HG03558 (cell line): ENCODE data around the gene SLC5A7.

Experiments
- ATAC-seq: cut with Tn5 transposase; IDR thresholded peaks from one replicate; pipeline ENCODE4 v1.9.1; 2021; ENCODE audit warnings: moderate number of reproducible peaks; ENCODE audit not compliant: unreplicated experiment; ENCODE audit errors: extremely low read depth

Gene SLC5A7

GRCh38 chr2:107986278-107987217, at the start of gene SLC5A7:
SLC5A7 (plus strand) TSS chr2:107986524; CDS start chr2:107988156, 1,632 bp downstream.
- no peak for ATAC-seq

- no peak for ATAC-seq
These were observed 24.9 kb upstream of the SLC5A7 start for GRCh38 chr2:107961395-107961794.

- ATAC-seq: no peak
These were observed 22.1 kb upstream of the SLC5A7 start for GRCh38 chr2:107964185-107964584.

GRCh38 chr2:107984707-107985106, 1.6 kb upstream of the SLC5A7 start:
- ATAC-seq: no peak

- no peak for ATAC-seq
These were observed 1.8 kb downstream of the SLC5A7 start for GRCh38 chr2:107988108-107988507.

- no peak for ATAC-seq
These were observed 3.1 kb downstream of the SLC5A7 start for GRCh38 chr2:107989445-107989844.

GRCh38 chr2:107990718-107991117, 4.4 kb downstream of the SLC5A7 start:
- ATAC-seq: no peak

GRCh38 chr2:107992069-107992468, 5.7 kb downstream of the SLC5A7 start:
- no peak for ATAC-seq

GRCh38 chr2:107999158-107999557, 12.8 kb downstream of the SLC5A7 start:
- no peak for ATAC-seq

GRCh38 chr2:108010912-108011591, 24.7 kb downstream of the SLC5A7 start:
- ATAC-seq: no peak

GRCh38 chr2:108013305-108013704, 27.0 kb downstream of the SLC5A7 start:
- no peak for ATAC-seq

- no peak for ATAC-seq
These were observed 36.3 kb downstream of the SLC5A7 start for GRCh38 chr2:108022628-108023027.

GRCh38 chr2:108023776-108024175, 37.5 kb downstream of the SLC5A7 start:
- no peak for ATAC-seq

GRCh38 chr2:108026092-108026794, 39.9 kb downstream of the SLC5A7 start:
- no peak for ATAC-seq

GRCh38 chr2:108029496-108029895, 43.2 kb downstream of the SLC5A7 start:
- no peak for ATAC-seq

GRCh38 chr2:108029912-108030311, 43.6 kb downstream of the SLC5A7 start:
- ATAC-seq: no peak

GRCh38 chr2:108031471-108031941, 45.2 kb downstream of the SLC5A7 start:
- ATAC-seq: no peak

- no peak for ATAC-seq
These were observed 48.5 kb downstream of the SLC5A7 start for GRCh38 chr2:108034843-108035242.

- ATAC-seq: no peak
These were observed 62.4 kb downstream of the SLC5A7 start for GRCh38 chr2:108048752-108049151.

- ATAC-seq: no peak
These were observed 72.3 kb downstream of the SLC5A7 start for GRCh38 chr2:108058576-108059137.
